CD14-positive monocyte (primary cell): ENCODE measurements around the gene AP2M1. TPM values are rescaled to one million over a fixed set of nuclear protein-coding genes. Genes with fewer than 3 reads are reported as not detected.

Experiments used
- DNase-seq, 3 donors: peaks; one replicate each; pipeline ENCODE4 v3.0.0-alpha.2; 2011 to 2022
- H2AFZ ChIP-seq: 2 replicates; pipeline ENCODE4 v1.6.0; 2012; ENCODE audit warnings: mild to moderate bottlenecking, low read depth, low read length, inconsistent platforms; ENCODE audit not compliant: insufficient read depth, poor library complexity, severe bottlenecking
- H3K27ac ChIP-seq, 2 donors: 1 replicate in 1 of 2; 2 replicates in 1 of 2; pipeline ENCODE4 v1.5.1; 2012 to 2013; ENCODE audit warnings: low read length in 2 of 2, control low read depth in 1 of 2, inconsistent platforms in 1 of 2, low read depth in 1 of 2, mild to moderate bottlenecking in 1 of 2
- H3K27me3 ChIP-seq, 2 donors: one replicate each; pipeline versions ENCODE4 v1.6.0 to v1.6.1; 2011 to 2013; ENCODE audit warnings: low read length in 2 of 2; ENCODE audit not compliant: control insufficient read depth in 2 of 2, insufficient read depth in 2 of 2
- H3K36me3 ChIP-seq, 2 donors: replicated peaks in 1 of 2; 1 replicate in 1 of 2; 2 replicates in 1 of 2; pipeline versions ENCODE4 v1.5.1 to v1.6.1; 2012 to 2013; ENCODE audit warnings: low read length in 2 of 2, control low read depth in 1 of 2, inconsistent platforms in 1 of 2, mild to moderate bottlenecking in 1 of 2; ENCODE audit not compliant: insufficient read depth in 2 of 2, control insufficient read depth in 1 of 2
- H3K4me1 ChIP-seq, 2 donors: 1 replicate in 1 of 2; 2 replicates in 1 of 2; pipeline versions ENCODE4 v1.5.1 to v1.6.1; 2012 to 2013; ENCODE audit warnings: low read length in 2 of 2, control low read depth in 1 of 2, inconsistent platforms in 1 of 2, mild to moderate bottlenecking in 1 of 2, moderate library complexity in 1 of 2; ENCODE audit not compliant: insufficient read depth in 2 of 2, control insufficient read depth in 1 of 2
- H3K4me2 ChIP-seq: replicated peaks from 2 replicates; pipeline ENCODE3; 2012; ENCODE audit warnings: low read length, moderate library complexity, mild to moderate bottlenecking; ENCODE audit not compliant: poor library complexity, severe bottlenecking; ENCODE audit errors: extremely low read depth
- H3K4me3 ChIP-seq, 3 experiments: fragments of 200-600 bp in 1 of 3; sonication (generic) in 1 of 3; replicated peaks in 1 of 3; 1 replicate in 2 of 3; 2 replicates in 1 of 3; pipeline ENCODE4 v1.5.1; 2011 to 2013; ENCODE audit warnings: low read length in 3 of 3, mild to moderate bottlenecking in 3 of 3, control low read depth in 2 of 3, low read depth in 2 of 3, inconsistent platforms in 1 of 3, moderate library complexity in 1 of 3
- H3K79me2 ChIP-seq: 2 replicates; pipeline ENCODE4 v1.6.0; 2012; ENCODE audit warnings: mild to moderate bottlenecking, control low read depth, inconsistent platforms, low read length, moderate library complexity; ENCODE audit not compliant: insufficient read depth
- H3K9ac ChIP-seq: 2 replicates; pipeline ENCODE4 v1.6.0; 2017; ENCODE audit warnings: low read length, mild to moderate bottlenecking; ENCODE audit not compliant: insufficient read depth, poor library complexity, severe bottlenecking
- H3K9me3 ChIP-seq, 2 donors: replicated peaks in 1 of 2; 1 replicate in 1 of 2; 2 replicates in 1 of 2; pipeline versions ENCODE4 v1.5.1 to v1.6.1; 2012 to 2013; ENCODE audit warnings: low read length in 2 of 2, control low read depth in 1 of 2; ENCODE audit not compliant: control insufficient read depth in 1 of 2, insufficient read depth in 1 of 2
- H4K20me1 ChIP-seq: 2 replicates; pipeline ENCODE4 v1.6.0; 2012; ENCODE audit warnings: mild to moderate bottlenecking, low read length, control low read depth, moderate library complexity; ENCODE audit not compliant: insufficient read depth
- H3K27ac Mint-ChIP-seq, 7 donors: one replicate each; pipeline ENCODE4 v1.8.0; 2020; ENCODE audit warnings: mild to moderate bottlenecking in 7 of 7, mixed read lengths in 7 of 7, moderate library complexity in 6 of 7, inconsistent platforms in 2 of 7
- H3K27me3 Mint-ChIP-seq, 3 donors: one replicate each; pipeline ENCODE4 v1.8.0; 2021 to 2022; ENCODE audit warnings: low read depth in 3 of 3, mild to moderate bottlenecking in 3 of 3, mixed read lengths in 3 of 3, moderate library complexity in 3 of 3, inconsistent platforms in 1 of 3
- H3K36me3 Mint-ChIP-seq, 2 donors: one replicate each; pipeline ENCODE4 v1.8.0; 2020; ENCODE audit warnings: mixed read lengths in 2 of 2, inconsistent platforms in 1 of 2, mild to moderate bottlenecking in 1 of 2
- H3K4me1 Mint-ChIP-seq: one replicate; pipeline ENCODE4 v1.8.0; 2020; ENCODE audit warnings: mild to moderate bottlenecking, mixed read lengths
- H3K4me3 Mint-ChIP-seq, 2 donors: one replicate each; pipeline ENCODE4 v1.8.0; 2020; ENCODE audit warnings: mild to moderate bottlenecking in 2 of 2, mixed read lengths in 2 of 2, moderate library complexity in 1 of 2
- H3K9me3 Mint-ChIP-seq, 7 donors: one replicate each; pipeline ENCODE4 v1.8.0; 2020 to 2022; ENCODE audit warnings: mixed read lengths in 7 of 7, mild to moderate bottlenecking in 6 of 7, moderate library complexity in 6 of 7, inconsistent platforms in 2 of 7
- CTCF ChIP-seq: fragments of 200-600 bp; IDR thresholded peaks from one replicate; pipeline ENCODE4 v1.8.0; 2022; ENCODE audit warnings: antibody characterized with exemption, mild to moderate bottlenecking
- WGBS: methylation state at CpG from one replicate; pipeline ENCODE4 v1.1.5; 2013; ENCODE audit warnings: missing lambda C conversion rate; ENCODE audit not compliant: insufficient coverage; 5-methylcytosine and 5-hydroxymethylcytosine counted together
- intact Hi-C, 2 donors: fragments of 100-400 bp; cut with micrococcal nuclease; formaldehyde crosslinking; loops; one replicate each; pipeline versions ENCODE4 v1.15.0 to v1.15.1; 2023
- polyA plus RNA-seq, 3 donors: library from polyadenylated mRNA; depleted of rRNA in 1 of 3; unstranded in 2 of 3; stranded (reverse) in 1 of 3; fragments of 300-500 nt in 2 of 3; fragments of >200 nt in 1 of 3; fragmentation: Illumina TruSeq in 2 of 3; gene quantifications; 1 replicate in 2 of 3; 2 replicates in 1 of 3; pipeline ENCODE4 v1.2.3, GENCODE V29; 2012 to 2021

AP2M1 gene
- polyA plus RNA-seq, 3 donors = 283 to 327 (median 295) TPM

GRCh38 chr3:184203526-184203925 is 28.9 kb downstream of the AP2M1 start:
- Histone ChIP-seq H3K4me2 (no peak overlapping the region), H3K27ac (no peak overlapping the region), H3K79me2 (no peaks in the 10 kb centered on the region), H3K9ac (no peak overlapping the region), H2AFZ (no peak overlapping the region), H3K9me3 (no peaks in the 10 kb centered on the region), H3K4me3 (no peak overlapping the region), H3K4me1 (no peaks in the 10 kb centered on the region), H4K20me1 (no peaks in the 10 kb centered on the region), H3K36me3 (no peaks in the 10 kb centered on the region), H3K27me3 (no peaks in the 10 kb centered on the region)
- no peaks in the 10 kb centered on the region for H3K4me1 Mint-ChIP-seq
- no peak for TF ChIP-seq CTCF
- H3K36me3 Mint-ChIP-seq = no peaks in the 10 kb centered on the region
- intact Hi-C loops = no loop called here
- WGBS = 95% methylated on average over 7 of the region's 8 CpGs
- DNase-seq = no peak
- H3K4me3 Mint-ChIP-seq = no peak overlapping the region
- H3K9me3 Mint-ChIP-seq = peaks cover 0 to 3% (median 0%) of the 10 kb centered on the region in 7 donors
- H3K27ac Mint-ChIP-seq = no peak overlapping the region
- H3K27me3 Mint-ChIP-seq = peaks cover 9 to 22% (median 11%) of the 10 kb centered on the region in 3 donors

GRCh38 chr3:184209146-184209923 is 34.7 kb downstream of the AP2M1 start:
- Mint-ChIP-seq H3K9me3 (peaks cover 0 to 3% (median 0%) of the 10 kb centered on the region in 7 donors), H3K27ac (no peak overlapping the region)
- no peak for TF ChIP-seq CTCF

More at GRCh38 chr3:184209146-184209923, 34.7 kb downstream of the AP2M1 start:
- H3K4me3 Mint-ChIP-seq = no peak overlapping the region
- Histone ChIP-seq H3K27me3 (no peaks in the 10 kb centered on the region), H3K36me3 (no peaks in the 10 kb centered on the region), H3K4me2 (no peak overlapping the region), H3K79me2 (no peaks in the 10 kb centered on the region), H3K9ac (no peak overlapping the region), H3K4me1 (no peaks in the 10 kb centered on the region), H3K27ac (no peak overlapping the region), H2AFZ (no peak overlapping the region), H3K4me3 (no peak overlapping the region), H3K9me3 (no peaks in the 10 kb centered on the region), H4K20me1 (no peaks in the 10 kb centered on the region)
- H3K4me1 Mint-ChIP-seq = no peaks in the 10 kb centered on the region
- intact Hi-C loops = no loop called here
- no peaks in the 10 kb centered on the region for H3K36me3 Mint-ChIP-seq
- WGBS = 87% methylated on average over 9 of the region's 11 CpGs
- DNase-seq = no peak
- peaks cover 20 to 30% (median 20%) of the 10 kb centered on the region in 3 donors for H3K27me3 Mint-ChIP-seq
